GM18951 (cell line): ENCODE measurements around the gene CASTOR1.

ENCODE experiments used
- POLR2A ChIP-seq: IDR thresholded peaks from 4 replicates; pipeline ENCODE4 v1.6.1; 2011; ENCODE audit warnings: mild to moderate bottlenecking; ENCODE audit not compliant: insufficient read length, insufficient read depth; ENCODE audit errors: extremely low read depth
- in situ Hi-C: fragments of 300-500 bp; cut with MboI; formaldehyde crosslinking; loops from one replicate; pipeline ENCODE4 v1.12.0; 2022; ENCODE audit warnings: low sequenced_read_pairs, mixed read lengths, inconsistent platforms; ENCODE audit not compliant: unreplicated experiment

The CASTOR1 gene

GRCh38 chr22:30299322-30299721 is 10.0 kb upstream of the CASTOR1 start:
- TF ChIP-seq POLR2A: no peak
- in situ Hi-C loops: no loop called here

GRCh38 chr22:30297991-30298701 is 8.8 kb upstream of the CASTOR1 start:
- in situ Hi-C loops: no loop called here
- TF ChIP-seq POLR2A: no peak

DNA sequence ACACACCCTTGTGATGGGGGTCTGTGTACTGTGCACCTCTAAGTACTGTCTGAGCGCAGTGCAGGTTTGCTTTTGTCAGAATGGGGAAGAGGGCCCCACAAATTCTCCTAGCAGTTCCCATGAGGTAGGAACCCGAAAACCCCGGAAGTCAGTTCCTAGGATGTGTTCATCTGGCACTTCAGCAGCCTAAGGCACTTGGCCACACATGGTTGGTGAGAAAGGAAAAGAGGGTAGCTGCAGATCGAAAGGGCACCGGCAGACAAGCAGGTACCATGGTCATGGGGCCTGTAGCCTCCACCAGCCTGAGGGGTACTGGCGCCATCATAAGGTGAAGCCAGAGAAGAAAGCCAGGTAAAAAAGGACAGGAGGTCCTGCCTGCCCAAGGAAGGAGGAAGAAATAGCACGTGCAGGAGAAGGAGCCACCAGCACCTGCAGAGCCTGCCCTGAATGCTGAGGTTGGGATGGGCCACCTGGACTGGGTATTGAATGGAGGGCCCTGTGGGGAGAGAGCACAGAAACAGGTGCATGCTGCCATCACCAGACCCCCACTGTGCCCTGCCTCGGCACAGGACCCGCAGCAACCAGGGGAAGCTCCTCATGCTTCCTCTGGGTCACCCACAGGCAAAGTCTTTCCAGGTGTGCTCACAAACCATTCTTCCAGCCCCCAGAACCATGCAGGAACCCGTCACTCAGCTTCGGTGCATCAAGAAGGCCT is 8.1 kb upstream of the CASTOR1 start:
- no peak for TF ChIP-seq POLR2A
- in situ Hi-C loops: no loop called here

DNA sequence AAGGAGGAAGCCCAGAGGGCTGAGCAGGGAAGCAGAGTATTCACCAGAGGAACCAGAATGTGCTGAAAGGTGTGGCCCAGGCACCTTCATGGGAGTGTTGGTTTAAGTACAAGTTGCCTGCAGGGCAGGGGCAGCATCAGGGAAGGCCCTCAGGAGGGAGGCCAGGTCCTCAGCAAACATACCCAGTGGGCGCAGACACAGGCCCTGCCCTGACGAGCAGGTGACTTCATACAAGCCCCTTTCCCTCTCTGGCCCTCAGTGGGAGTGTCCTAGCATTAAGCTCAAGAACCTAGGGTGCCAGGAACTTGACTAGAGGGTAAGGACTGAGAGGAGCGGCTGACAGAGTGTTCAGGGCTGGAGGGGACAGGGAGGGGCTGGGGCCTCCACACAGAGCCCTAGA is 7.5 kb upstream of the CASTOR1 start:
- no peak for TF ChIP-seq POLR2A
- in situ Hi-C loops: no loop called here

- no peak for TF ChIP-seq POLR2A
Measured at GRCh38 chr22:30296324-30296723, 7.0 kb upstream of the CASTOR1 start.

DNA sequence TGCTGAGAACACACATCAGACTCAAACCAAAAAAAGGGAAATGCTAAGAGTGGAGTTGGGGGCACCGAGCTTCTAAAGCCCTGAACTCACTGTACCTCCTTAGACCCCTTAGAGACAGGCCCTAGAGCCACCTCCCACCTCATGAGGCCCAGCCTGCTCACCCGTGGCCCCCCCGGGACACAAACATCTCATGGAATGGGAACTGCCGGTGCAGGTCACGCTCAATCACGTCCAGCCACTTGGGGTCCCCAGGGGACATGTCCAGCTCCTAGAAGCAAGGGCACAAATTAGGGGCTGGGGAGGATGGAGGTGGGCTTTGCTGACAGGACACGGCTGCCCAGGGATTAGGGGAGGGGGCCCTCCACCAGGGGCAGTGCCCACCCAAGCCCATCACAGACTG is 6.3 kb upstream of the CASTOR1 start:
- no peak for TF ChIP-seq POLR2A
- in situ Hi-C loops: no loop called here

More at GRCh38 chr22:30296324-30296723, 7.0 kb upstream of the CASTOR1 start:
- in situ Hi-C loops: no loop called here

- no peak for TF ChIP-seq POLR2A
- in situ Hi-C loops: no loop called here
Measured at GRCh38 chr22:30294830-30295229, 5.5 kb upstream of the CASTOR1 start.

- in situ Hi-C loops: no loop called here
- TF ChIP-seq POLR2A: no peak
Measured at GRCh38 chr22:30294066-30294465, 4.8 kb upstream of the CASTOR1 start.

DNA sequence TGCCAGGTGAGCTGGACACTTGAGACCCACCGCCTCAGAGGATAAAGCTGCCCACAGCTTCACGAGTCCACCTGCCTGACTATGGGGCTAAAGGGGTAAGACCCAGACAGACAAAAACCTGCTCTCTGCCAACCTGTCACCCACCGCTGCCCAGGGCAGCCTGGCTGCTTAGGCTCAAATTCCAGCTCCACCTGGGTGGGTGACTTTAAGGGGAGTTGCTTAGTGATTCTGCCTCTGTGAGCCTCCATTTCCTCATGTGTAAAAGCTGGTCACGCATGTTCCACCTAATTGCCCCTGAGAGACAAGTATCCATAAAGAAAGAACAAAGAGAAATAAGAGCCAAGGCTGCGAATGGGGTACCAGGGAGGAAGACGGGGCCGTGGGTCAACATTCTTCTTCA is 3.7 kb upstream of the CASTOR1 start:
- in situ Hi-C loops: no loop called here

GRCh38 chr22:30292069-30292970 is 3.0 kb upstream of the CASTOR1 start:
- TF ChIP-seq POLR2A: no peak
- in situ Hi-C loops: no loop called here

More for the DNA sequence above, 3.7 kb upstream of the CASTOR1 start:
- TF ChIP-seq POLR2A: no peak

- in situ Hi-C loops: no loop called here
- no peak for TF ChIP-seq POLR2A
Measured at GRCh38 chr22:30291058-30291892, 2.0 kb upstream of the CASTOR1 start.

DNA sequence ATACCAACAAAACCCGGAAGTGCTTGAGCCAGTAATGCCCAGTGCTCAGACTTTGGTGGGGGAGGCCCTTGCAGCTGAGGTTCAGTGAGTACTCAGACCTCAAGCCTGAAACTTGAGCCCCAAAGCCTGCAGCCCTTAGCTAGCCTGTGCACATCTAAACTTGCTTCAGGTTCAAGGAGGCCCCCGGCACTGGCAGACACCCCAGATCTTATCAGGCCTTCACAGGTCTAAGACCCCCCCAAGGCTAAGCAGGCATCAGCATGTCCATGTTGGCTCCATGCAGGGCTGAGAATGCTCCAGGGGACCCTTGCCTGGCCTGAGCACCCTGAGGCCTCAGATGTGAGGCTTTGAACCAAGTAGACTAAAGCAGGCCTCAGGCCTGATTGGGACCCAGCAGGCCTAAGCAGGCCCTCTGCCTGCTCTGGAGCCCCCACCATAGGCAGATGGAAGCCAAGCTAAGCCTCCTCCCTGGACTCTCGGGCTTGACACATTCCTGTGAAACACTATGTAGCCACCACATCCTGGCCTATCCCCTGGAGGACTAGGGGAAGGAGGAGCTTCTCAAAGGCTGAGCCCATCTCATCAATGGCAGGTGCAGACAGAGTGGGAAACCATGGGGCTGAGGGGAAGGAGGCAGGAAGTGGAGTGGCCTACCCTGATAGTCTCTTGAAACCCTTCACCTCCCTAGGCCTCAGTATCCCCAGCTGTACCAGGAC is 1.2 kb upstream of the CASTOR1 start:
- in situ Hi-C loops: no loop called here
- TF ChIP-seq POLR2A: no peak
